Measurements from ENCODE around the gene MMADHC.

The MMADHC gene

GRCh38 chr2:149597050-149597667, 9.6 kb upstream of the MMADHC start:
- ChIA-PET POLR2A (no interaction called here), CTCF (interaction anchor here (0.7 to 5.6 kb wide), 24 partner anchors 11 to 1834 kb away, joined by 3 to 57 read pairs (median 4); partner anchors contain the start of gene MMADHC)
- no peak for DNase-seq (ENCODE audit: low read depth, low spot score)
- TF ChIP-seq, protein P1, sequence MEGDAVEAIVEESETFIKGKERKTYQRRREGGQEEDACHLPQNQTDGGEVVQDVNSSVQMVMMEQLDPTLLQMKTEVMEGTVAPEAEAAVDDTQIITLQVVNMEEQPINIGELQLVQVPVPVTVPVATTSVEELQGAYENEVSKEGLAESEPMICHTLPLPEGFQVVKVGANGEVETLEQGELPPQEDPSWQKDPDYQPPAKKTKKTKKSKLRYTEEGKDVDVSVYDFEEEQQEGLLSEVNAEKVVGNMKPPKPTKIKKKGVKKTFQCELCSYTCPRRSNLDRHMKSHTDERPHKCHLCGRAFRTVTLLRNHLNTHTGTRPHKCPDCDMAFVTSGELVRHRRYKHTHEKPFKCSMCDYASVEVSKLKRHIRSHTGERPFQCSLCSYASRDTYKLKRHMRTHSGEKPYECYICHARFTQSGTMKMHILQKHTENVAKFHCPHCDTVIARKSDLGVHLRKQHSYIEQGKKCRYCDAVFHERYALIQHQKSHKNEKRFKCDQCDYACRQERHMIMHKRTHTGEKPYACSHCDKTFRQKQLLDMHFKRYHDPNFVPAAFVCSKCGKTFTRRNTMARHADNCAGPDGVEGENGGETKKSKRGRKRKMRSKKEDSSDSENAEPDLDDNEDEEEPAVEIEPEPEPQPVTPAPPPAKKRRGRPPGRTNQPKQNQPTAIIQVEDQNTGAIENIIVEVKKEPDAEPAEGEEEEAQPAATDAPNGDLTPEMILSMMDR (IDR thresholded peaks at IDR 0.05; ENCODE audit: insufficient read depth, low read length, missing control alignments) = no peak
- no peak overlapping the region for H3K4me3 ChIP-seq (ENCODE audit: low read depth, low read length)

DNA sequence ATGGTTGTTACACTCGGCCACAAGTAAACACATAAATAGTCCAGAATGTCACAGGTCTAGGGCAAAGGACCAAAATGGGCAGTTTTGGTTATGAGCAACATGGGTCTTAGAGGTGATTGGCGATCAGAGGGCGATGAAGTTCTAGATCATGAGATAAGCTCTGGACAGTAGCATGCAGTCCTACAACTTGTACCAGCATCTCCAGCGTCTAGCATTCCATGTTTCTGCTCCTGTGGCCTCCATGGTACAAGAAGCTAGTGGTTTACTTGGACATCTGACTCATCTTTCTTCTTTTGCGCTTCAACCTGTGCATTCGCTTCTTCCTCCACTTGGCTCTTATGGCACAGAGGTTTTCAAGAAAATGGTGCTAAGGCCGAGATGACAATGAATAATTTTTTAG, 8.9 kb upstream of the MMADHC start:
- TF ChIP-seq, protein P1 (IDR thresholded peaks at IDR 0.05; ENCODE audit: insufficient read depth, low read length, missing control alignments) = no peak
- POLR2A ChIA-PET = no interaction called here
- CTCF ChIA-PET = interaction anchor here (0.7 to 5.6 kb wide), 21 partner anchors 10 to 1643 kb away, joined by 3 to 57 read pairs (median 4); partner anchors contain the start of gene MMADHC
- DNase-seq (ENCODE audit: low read depth, low spot score) = no peak
- H3K4me3 ChIP-seq (ENCODE audit: low read depth, low read length) = no peak overlapping the region

DNA sequence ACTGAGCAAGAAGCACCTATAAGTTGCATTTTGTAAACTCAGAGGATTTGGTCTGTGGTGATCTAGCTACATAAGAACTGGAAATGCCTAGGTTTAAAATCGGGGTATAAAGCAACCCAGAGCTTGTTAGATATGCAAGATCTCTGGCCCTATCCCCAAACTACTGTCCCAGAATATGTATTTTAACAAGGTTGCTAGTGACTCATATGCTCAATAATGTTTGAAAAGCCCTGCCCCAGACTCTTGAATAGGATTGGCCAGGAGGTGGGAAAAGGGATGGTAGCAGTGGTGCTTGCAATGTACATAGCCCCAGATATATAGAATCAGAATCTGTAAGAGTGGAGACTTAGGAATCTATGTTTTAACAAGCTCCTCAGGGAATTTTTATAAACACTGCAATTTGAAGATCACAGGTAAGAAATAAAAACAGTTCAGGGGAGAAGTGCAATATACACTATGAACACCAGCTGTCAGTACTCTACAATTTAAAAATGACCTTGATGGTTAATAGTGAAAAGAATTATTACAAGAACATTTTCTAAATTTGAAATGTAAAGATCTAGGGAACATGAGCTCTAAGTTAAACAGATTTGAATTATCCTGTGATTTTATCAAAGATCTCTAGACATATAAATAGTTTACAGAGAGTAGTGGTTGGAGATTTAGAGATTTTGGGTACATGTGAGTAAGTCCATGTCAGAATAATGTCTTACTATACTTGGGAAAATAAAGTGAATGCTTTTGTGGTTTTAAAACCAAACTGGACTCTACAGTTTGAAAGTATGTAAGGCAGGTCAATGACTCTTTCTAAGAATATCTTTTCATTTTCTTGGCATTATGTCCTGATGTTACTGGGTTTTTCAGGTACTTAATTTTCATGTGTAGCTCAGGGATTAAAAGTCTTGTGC, 7.7 kb upstream of the MMADHC start:
- TF ChIP-seq, protein P1 (IDR thresholded peaks at IDR 0.05; ENCODE audit: insufficient read depth, low read length, missing control alignments) = peak; percentile 30
- DNase-seq (ENCODE audit: low read depth, low spot score) = no peak
- ChIA-PET CTCF (interaction anchor here (0.6 to 5.6 kb wide), 17 partner anchors 9 to 1644 kb away, joined by 3 to 57 read pairs (median 5); partner anchors contain the start of gene MMADHC), POLR2A (interaction anchor here (0.9 to 1.2 kb wide), 2 partner anchors 877 to 1001 kb away, joined by 3 read pairs; no protein-coding TSS in a partner anchor)
- no peak overlapping the region for H3K4me3 ChIP-seq (ENCODE audit: low read depth, low read length)

DNA sequence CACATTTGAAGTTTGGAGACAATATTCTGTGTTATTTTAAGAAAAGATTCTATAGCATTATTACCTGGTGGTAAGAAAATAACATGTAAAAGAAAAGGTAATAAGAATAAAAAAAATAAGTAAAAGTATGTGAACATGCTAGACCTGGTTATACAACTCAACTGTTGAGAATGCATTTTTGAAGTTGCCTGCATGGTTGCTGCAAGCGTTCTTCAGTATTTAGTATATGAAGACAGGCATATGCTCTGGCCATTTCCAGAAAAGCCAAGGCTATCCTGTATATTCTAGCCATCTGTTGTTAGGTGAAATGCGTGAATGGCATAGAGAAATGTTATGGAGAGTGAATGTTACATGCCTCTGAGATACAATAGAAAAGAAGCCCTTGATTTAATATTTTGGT, 6.8 kb upstream of the MMADHC start:
- H3K4me3 ChIP-seq (ENCODE audit: low read depth, low read length) = no peak overlapping the region
- POLR2A ChIA-PET = interaction anchor here (1.2 kb wide), 1 partner anchor 1002 kb away, joined by 3 read pairs; no protein-coding TSS in a partner anchor
- TF ChIP-seq, protein P1 (IDR thresholded peaks at IDR 0.05; ENCODE audit: insufficient read depth, low read length, missing control alignments) = no peak
- no peak for DNase-seq (ENCODE audit: low read depth, low spot score)
- CTCF ChIA-PET = interaction anchor here (0.7 to 5.6 kb wide), 8 partner anchors 8 to 1645 kb away, joined by 3 to 57 read pairs (median 6); partner anchors contain the start of gene MMADHC

GRCh38 chr2:149587950-149588487, 444 bp upstream of the MMADHC start:
- TF ChIP-seq, protein P1 (IDR thresholded peaks at IDR 0.05; ENCODE audit: insufficient read depth, low read length, missing control alignments) = no peak
- ChIA-PET POLR2A (interaction anchor here (0.6 kb wide), 1 partner anchor 897 kb away, joined by 3 read pairs; no protein-coding TSS in a partner anchor), CTCF (interaction anchor here (1.3 to 3.1 kb wide), 4 partner anchors 8 to 1651 kb away, joined by 4 to 13 read pairs (median 7); no protein-coding TSS in a partner anchor)
- no peak for DNase-seq (ENCODE audit: low read depth, low spot score)
- peak overlapping the region; percentile 75 for H3K4me3 ChIP-seq (ENCODE audit: low read depth, low read length)
